HUES48 (cell line): ENCODE measurements around the gene KCNIP2.

Experiments
- H3K27ac ChIP-seq: one replicate; pipeline ENCODE4 v1.7.0; 2013; ENCODE audit warnings: low read depth, low read length, inconsistent platforms
- H3K27me3 ChIP-seq: 2 replicates; pipeline ENCODE4 v1.6.1; 2013; ENCODE audit warnings: mild to moderate bottlenecking, low read length; ENCODE audit not compliant: control insufficient read depth, insufficient read depth
- H3K36me3 ChIP-seq: 2 replicates; pipeline ENCODE4 v1.6.1; 2013; ENCODE audit warnings: low read length; ENCODE audit not compliant: control insufficient read depth, insufficient read depth
- H3K4me1 ChIP-seq: 2 replicates; pipeline ENCODE4 v1.6.1; 2013; ENCODE audit warnings: mild to moderate bottlenecking, low read length; ENCODE audit not compliant: control insufficient read depth, insufficient read depth
- H3K4me3 ChIP-seq: 2 replicates; pipeline ENCODE4 v1.5.1; 2013; ENCODE audit warnings: mild to moderate bottlenecking, low read depth, low read length
- H3K9ac ChIP-seq: 2 replicates; pipeline ENCODE4 v1.6.1; 2013; ENCODE audit warnings: mild to moderate bottlenecking, low read depth, low read length, moderate library complexity
- H3K9me3 ChIP-seq: 2 replicates; pipeline ENCODE4 v1.6.1; 2013; ENCODE audit warnings: low read length; ENCODE audit not compliant: control insufficient read depth, insufficient read depth

The KCNIP2 gene

GRCh38 chr10:101843032-101844021 is at the start of gene KCNIP2:
Gene KCNIP2 (minus strand): TSS chr10:101843800. CDS start chr10:101843568, 232 bp downstream.
- Histone ChIP-seq H3K9ac (no peak within 1 kb of the TSS), H3K27ac (peak within 1 kb of the TSS; percentile 27), H3K36me3 (no peaks in the 10 kb centered on the region), H3K27me3 (peaks cover 21% of the 10 kb centered on the region), H3K4me1 (peaks cover 19% of the 10 kb centered on the region), H3K9me3 (no peaks in the 10 kb centered on the region), H3K4me3 (peak within 1 kb of the TSS; percentile 66)

GRCh38 chr10:101892782-101893391 is 49.3 kb upstream of the KCNIP2 start:
- no peak overlapping the region for H3K9ac ChIP-seq
- no peak overlapping the region for H3K27ac ChIP-seq

GRCh38 chr10:101889256-101890210 is 45.9 kb upstream of the KCNIP2 start:
- Histone ChIP-seq H3K9me3 (no peaks in the 10 kb centered on the region), H3K4me1 (no peaks in the 10 kb centered on the region), H3K27ac (no peak overlapping the region), H3K36me3 (no peaks in the 10 kb centered on the region), H3K9ac (no peak overlapping the region), H3K27me3 (no peaks in the 10 kb centered on the region), H3K4me3 (no peak overlapping the region)

More at GRCh38 chr10:101892782-101893391, 49.3 kb upstream of the KCNIP2 start:
- Histone ChIP-seq H3K4me1 (no peaks in the 10 kb centered on the region), H3K36me3 (no peaks in the 10 kb centered on the region), H3K27me3 (no peaks in the 10 kb centered on the region), H3K9me3 (no peaks in the 10 kb centered on the region), H3K4me3 (no peak overlapping the region)

- Histone ChIP-seq H3K27me3 (no peaks in the 10 kb centered on the region), H3K4me1 (no peaks in the 10 kb centered on the region), H3K27ac (no peak overlapping the region), H3K4me3 (no peak overlapping the region), H3K36me3 (no peaks in the 10 kb centered on the region), H3K9me3 (no peaks in the 10 kb centered on the region), H3K9ac (no peak overlapping the region)
Observed at GRCh38 chr10:101888251-101888949, 44.8 kb upstream of the KCNIP2 start.

GRCh38 chr10:101887775-101888174 is 44.2 kb upstream of the KCNIP2 start:
- no peaks in the 10 kb centered on the region for H3K36me3 ChIP-seq
- no peaks in the 10 kb centered on the region for H3K9me3 ChIP-seq
- no peaks in the 10 kb centered on the region for H3K4me1 ChIP-seq
- no peaks in the 10 kb centered on the region for H3K27me3 ChIP-seq
- H3K4me3 ChIP-seq = no peak overlapping the region
- no peak overlapping the region for H3K27ac ChIP-seq
- no peak overlapping the region for H3K9ac ChIP-seq

- Histone ChIP-seq H3K4me1 (no peaks in the 10 kb centered on the region), H3K4me3 (no peak overlapping the region), H3K27me3 (no peaks in the 10 kb centered on the region), H3K9me3 (no peaks in the 10 kb centered on the region), H3K36me3 (no peaks in the 10 kb centered on the region), H3K9ac (no peak overlapping the region), H3K27ac (no peak overlapping the region)
Observed at GRCh38 chr10:101886521-101887312, 43.1 kb upstream of the KCNIP2 start.

- H3K4me1 ChIP-seq = no peaks in the 10 kb centered on the region
- no peak overlapping the region for H3K27ac ChIP-seq
- H3K9me3 ChIP-seq = no peaks in the 10 kb centered on the region
- no peak overlapping the region for H3K9ac ChIP-seq
- no peak overlapping the region for H3K4me3 ChIP-seq
- H3K27me3 ChIP-seq = no peaks in the 10 kb centered on the region
- H3K36me3 ChIP-seq = no peaks in the 10 kb centered on the region
Observed at GRCh38 chr10:101881036-101881774, 37.6 kb upstream of the KCNIP2 start.

- Histone ChIP-seq H3K4me1 (no peaks in the 10 kb centered on the region), H3K9me3 (no peaks in the 10 kb centered on the region), H3K27ac (no peak overlapping the region), H3K4me3 (no peak overlapping the region), H3K27me3 (no peaks in the 10 kb centered on the region), H3K36me3 (no peaks in the 10 kb centered on the region), H3K9ac (no peak overlapping the region)
Observed at GRCh38 chr10:101880232-101880573, 36.6 kb upstream of the KCNIP2 start.

GRCh38 chr10:101879456-101880231 is 36.0 kb upstream of the KCNIP2 start:
- H3K27me3 ChIP-seq = no peaks in the 10 kb centered on the region
- no peak overlapping the region for H3K27ac ChIP-seq
- no peak overlapping the region for H3K9ac ChIP-seq
- H3K9me3 ChIP-seq = no peaks in the 10 kb centered on the region
- H3K4me3 ChIP-seq = no peak overlapping the region
- no peaks in the 10 kb centered on the region for H3K4me1 ChIP-seq
- H3K36me3 ChIP-seq = no peaks in the 10 kb centered on the region
